Hepatocyte (in vitro differentiated cells): ENCODE data around the gene BRD2.

Experiments used
- CTCF ChIP-seq: fragments of 200-600 bp; sonication (generic); IDR thresholded peaks from 2 replicates; pipeline ENCODE4 v1.5.1; 2016; ENCODE audit warnings: antibody characterized with exemption, mild to moderate bottlenecking; ENCODE audit not compliant: poor library complexity
- EZH2phosphoT487 ChIP-seq: fragments of 200-600 bp; sonication (generic); IDR thresholded peaks from one replicate; pipeline ENCODE4 v1.6.1; 2018; ENCODE audit warnings: antibody characterized with exemption, mild to moderate bottlenecking, low read depth, moderate library complexity; ENCODE audit not compliant: unreplicated experiment, severe bottlenecking

- TF ChIP-seq CTCF (no peak), EZH2phosphoT487 (no peak)
Measured at GRCh38 chr6:32950010-32950409, 18.4 kb upstream of the BRD2 start.
